Endothelial cell (in vitro differentiated cells): Measurements from ENCODE around the gene CFC1. TPM values are rescaled to one million over a fixed set of nuclear protein-coding genes. Genes with fewer than 3 reads are reported as not detected.

Source experiments
- total RNA-seq: library from RNA; stranded (reverse); fragmentation: NEBNext Ultra II Directional; extraction: Animal tissue kit (Norgen Biotek cat#: 25700); gene quantifications from one replicate; pipeline ENCODE4 v1.2.1, GENCODE V29; 2021; ENCODE audit not compliant: unreplicated experiment

Gene CFC1
- total RNA-seq, 1 donor from 2014 or later: 1.2 TPM

Other genes starting within 250 kb of the CFC1 start
- gene PTPN18, start 243.5 kb downstream of the CFC1 start, total RNA-seq: 16.3 TPM
- gene POTEI, start 90.2 kb downstream of the CFC1 start, total RNA-seq: 0.15 TPM
- not detected for gene CFC1B, start 78.4 kb downstream of the CFC1 start, total RNA-seq
- gene POTEJ, start 11.9 kb upstream of the CFC1 start, total RNA-seq: not detected
- not detected for gene GPR148, start 129.5 kb upstream of the CFC1 start, total RNA-seq
- gene AMER3, start 156.0 kb upstream of the CFC1 start, total RNA-seq: 0.18 TPM
- 10.3 TPM for gene ARHGEF4, start 237.3 kb upstream of the CFC1 start, total RNA-seq